ENCODE measurements around the gene CCDC184. TPM values are rescaled to one million over a fixed set of nuclear protein-coding genes. Genes with fewer than 3 reads are reported as not detected.

The CCDC184 gene
- polyA plus RNA-seq, 1 donor (not counting 4 experiments of a cell fraction or from before 2014, with no cell fraction given), result 0.21 TPM

- no peak for FAIRE-seq
- Histone ChIP-seq H4K20me1 (ENCODE audit: control insufficient read depth, extremely low read depth, insufficient read depth, low read length) (no peaks in the 10 kb centered on the region), H3K36me3 (ENCODE audit: control insufficient read depth in 2 of 2, extremely low read depth in 1 of 2, insufficient read depth in 2 of 2, low read length in 2 of 2) (no peaks in the 10 kb centered on the region), H3K79me2 (ENCODE audit: control insufficient read depth, insufficient read depth, low read length) (no peaks in the 10 kb centered on the region), H3K27ac (ENCODE audit: control insufficient read depth, insufficient read depth, low read length) (no peak overlapping the region), H3K27me3 (ENCODE audit: control insufficient read depth, extremely low read depth, insufficient read depth, low read length) (no peaks in the 10 kb centered on the region), H3K4me2 (ENCODE audit: control insufficient read depth, extremely low read depth, insufficient read depth, low read depth, low read length) (no peak overlapping the region), H3K9me3 (ENCODE audit: control insufficient read depth, low read depth, low read length) (no peaks in the 10 kb centered on the region), H2AFZ (ENCODE audit: control insufficient read depth, low read length) (no peak overlapping the region), H3K9me1 (ENCODE audit: control insufficient read depth, extremely low read depth, insufficient read depth, low read length) (no peaks in the 10 kb centered on the region), H3K4me1 (ENCODE audit: control insufficient read depth, extremely low read depth, insufficient read depth, low read length) (no peaks in the 10 kb centered on the region), H3K4me3 (ENCODE audit: control insufficient read depth in 2 of 3, extremely low read depth in 1 of 3, insufficient read depth in 2 of 3, low read depth in 1 of 3, low read length in 3 of 3) (no peak overlapping the region), H3K9ac (ENCODE audit: control insufficient read depth, extremely low read depth, insufficient read depth, low read length) (no peak overlapping the region)
- TF ChIP-seq, protein P1, sequence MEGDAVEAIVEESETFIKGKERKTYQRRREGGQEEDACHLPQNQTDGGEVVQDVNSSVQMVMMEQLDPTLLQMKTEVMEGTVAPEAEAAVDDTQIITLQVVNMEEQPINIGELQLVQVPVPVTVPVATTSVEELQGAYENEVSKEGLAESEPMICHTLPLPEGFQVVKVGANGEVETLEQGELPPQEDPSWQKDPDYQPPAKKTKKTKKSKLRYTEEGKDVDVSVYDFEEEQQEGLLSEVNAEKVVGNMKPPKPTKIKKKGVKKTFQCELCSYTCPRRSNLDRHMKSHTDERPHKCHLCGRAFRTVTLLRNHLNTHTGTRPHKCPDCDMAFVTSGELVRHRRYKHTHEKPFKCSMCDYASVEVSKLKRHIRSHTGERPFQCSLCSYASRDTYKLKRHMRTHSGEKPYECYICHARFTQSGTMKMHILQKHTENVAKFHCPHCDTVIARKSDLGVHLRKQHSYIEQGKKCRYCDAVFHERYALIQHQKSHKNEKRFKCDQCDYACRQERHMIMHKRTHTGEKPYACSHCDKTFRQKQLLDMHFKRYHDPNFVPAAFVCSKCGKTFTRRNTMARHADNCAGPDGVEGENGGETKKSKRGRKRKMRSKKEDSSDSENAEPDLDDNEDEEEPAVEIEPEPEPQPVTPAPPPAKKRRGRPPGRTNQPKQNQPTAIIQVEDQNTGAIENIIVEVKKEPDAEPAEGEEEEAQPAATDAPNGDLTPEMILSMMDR (optimal IDR thresholded peaks at IDR 0.05 in 1 of 3, IDR thresholded peaks at IDR 0.05 in 1 of 3, conservative IDR thresholded peaks at IDR 0.05 in 1 of 3; ENCODE audit: extremely low read depth in 1 of 3, insufficient read depth in 2 of 3, low read length in 3 of 3), result no peak
- no peak for TF ChIP-seq EZH2 (IDR thresholded peaks at IDR 0.05; ENCODE audit: low read length)
- dilution Hi-C loops (cut with MboI; ENCODE audit: extremely low pct_ligation_motif_present, low sequenced_read_pairs), result no loop called here
- no peak for DNase-seq (ENCODE audit: low read depth, low spot score)
Observed at GRCh38 chr12:48219631-48220030, 36.2 kb downstream of the CCDC184 start.

- FAIRE-seq, result no peak
- Histone ChIP-seq H3K27ac (ENCODE audit: control insufficient read depth, insufficient read depth, low read length) (no peak overlapping the region), H3K9me1 (ENCODE audit: control insufficient read depth, extremely low read depth, insufficient read depth, low read length) (no peaks in the 10 kb centered on the region), H3K9me3 (ENCODE audit: control insufficient read depth, low read depth, low read length) (no peaks in the 10 kb centered on the region), H3K27me3 (ENCODE audit: control insufficient read depth, extremely low read depth, insufficient read depth, low read length) (no peaks in the 10 kb centered on the region), H3K4me3 (ENCODE audit: control insufficient read depth in 2 of 3, extremely low read depth in 1 of 3, insufficient read depth in 2 of 3, low read depth in 1 of 3, low read length in 3 of 3) (no peak overlapping the region), H2AFZ (ENCODE audit: control insufficient read depth, low read length) (no peak overlapping the region), H3K79me2 (ENCODE audit: control insufficient read depth, insufficient read depth, low read length) (no peaks in the 10 kb centered on the region), H3K9ac (ENCODE audit: control insufficient read depth, extremely low read depth, insufficient read depth, low read length) (no peak overlapping the region), H4K20me1 (ENCODE audit: control insufficient read depth, extremely low read depth, insufficient read depth, low read length) (no peaks in the 10 kb centered on the region), H3K4me2 (ENCODE audit: control insufficient read depth, extremely low read depth, insufficient read depth, low read depth, low read length) (no peak overlapping the region), H3K36me3 (ENCODE audit: control insufficient read depth in 2 of 2, extremely low read depth in 1 of 2, insufficient read depth in 2 of 2, low read length in 2 of 2) (no peaks in the 10 kb centered on the region), H3K4me1 (ENCODE audit: control insufficient read depth, extremely low read depth, insufficient read depth, low read length) (no peaks in the 10 kb centered on the region)
- no peak for DNase-seq (ENCODE audit: low read depth, low spot score)
- TF ChIP-seq EZH2 (IDR thresholded peaks at IDR 0.05; ENCODE audit: low read length), result no peak
- TF ChIP-seq, protein P1 (optimal IDR thresholded peaks at IDR 0.05 in 1 of 3, IDR thresholded peaks at IDR 0.05 in 1 of 3, conservative IDR thresholded peaks at IDR 0.05 in 1 of 3; ENCODE audit: extremely low read depth in 1 of 3, insufficient read depth in 2 of 3, low read length in 3 of 3), result no peak
- dilution Hi-C loops (cut with MboI; ENCODE audit: extremely low pct_ligation_motif_present, low sequenced_read_pairs), result no loop called here
Observed at GRCh38 chr12:48220701-48221100, 37.3 kb downstream of the CCDC184 start.
